HG02763 (cell line): ENCODE measurements around the gene CASKIN2.
"Not testable (repeated sequence)": the region's sequence is repeated elsewhere in the genome, so short reads cannot be mapped to it uniquely, and the experiment has no call there.

ENCODE experiments used
- ATAC-seq: cut with Tn5 transposase; IDR thresholded peaks from one replicate; pipeline ENCODE4 v1.9.1; 2021; ENCODE audit warnings: mild to moderate bottlenecking, moderate library complexity; ENCODE audit not compliant: unreplicated experiment

The CASKIN2 gene

DNA sequence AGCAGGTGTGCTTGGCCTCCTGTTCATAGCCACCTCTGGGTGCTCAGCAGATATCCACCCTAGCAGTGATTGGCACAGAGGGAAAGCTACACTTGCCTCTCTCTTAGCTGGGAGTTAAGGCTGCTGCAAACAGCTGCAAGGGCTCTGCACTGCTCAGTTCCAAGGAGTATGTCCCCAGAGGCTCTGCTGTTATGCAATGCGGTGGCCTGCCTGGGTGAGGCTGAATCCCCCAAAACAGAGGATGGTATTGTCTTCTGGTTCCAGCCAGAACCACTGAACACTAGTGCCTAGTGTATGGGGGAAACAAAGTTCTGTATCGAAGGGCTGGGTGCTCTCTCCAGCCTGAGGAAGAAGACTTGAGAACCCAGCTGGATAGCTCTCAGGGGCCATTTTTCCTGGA, 42.1 kb downstream of the CASKIN2 start:
- no peak for ATAC-seq

DNA sequence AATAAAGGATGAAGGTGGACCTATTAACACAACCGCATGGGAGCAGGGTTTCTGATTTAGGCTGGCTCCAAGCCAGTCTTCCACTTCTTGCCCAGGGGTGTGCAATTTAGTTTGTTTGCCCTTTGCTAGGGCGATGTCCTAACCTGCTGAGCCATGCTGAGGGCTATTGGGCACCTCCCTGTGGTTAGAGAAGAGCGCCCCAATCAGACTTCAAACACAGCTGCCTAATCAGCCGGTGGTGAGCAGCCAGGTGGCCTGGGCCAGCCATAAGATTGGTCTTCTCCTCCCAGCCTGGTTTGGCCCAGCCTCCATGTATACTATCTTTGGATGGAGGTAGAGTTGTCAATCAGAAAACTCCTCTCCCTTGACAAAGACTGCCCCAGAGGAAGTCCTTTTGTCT, 43.2 kb downstream of the CASKIN2 start:
- no peak for ATAC-seq

DNA sequence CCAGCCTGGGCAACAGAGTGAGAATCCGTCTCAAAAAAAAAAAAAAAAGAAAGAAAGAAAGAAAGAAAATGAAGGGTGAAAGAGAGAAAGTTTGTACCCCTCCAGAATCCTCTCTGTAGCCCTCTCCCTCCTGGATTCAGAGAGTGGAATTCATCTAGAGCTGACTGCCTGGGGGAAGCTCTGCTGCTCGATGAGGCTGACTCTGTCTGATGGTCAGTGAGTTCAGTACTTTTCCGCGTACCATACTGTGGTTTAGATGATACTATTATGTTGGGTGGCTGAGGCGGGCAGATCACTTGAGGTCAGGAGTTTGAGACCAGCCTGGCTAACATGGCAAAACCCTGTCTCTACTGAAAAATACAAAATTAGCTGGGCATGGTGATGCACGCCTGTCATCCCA, 44.1 kb downstream of the CASKIN2 start:
- ATAC-seq: no peak

DNA sequence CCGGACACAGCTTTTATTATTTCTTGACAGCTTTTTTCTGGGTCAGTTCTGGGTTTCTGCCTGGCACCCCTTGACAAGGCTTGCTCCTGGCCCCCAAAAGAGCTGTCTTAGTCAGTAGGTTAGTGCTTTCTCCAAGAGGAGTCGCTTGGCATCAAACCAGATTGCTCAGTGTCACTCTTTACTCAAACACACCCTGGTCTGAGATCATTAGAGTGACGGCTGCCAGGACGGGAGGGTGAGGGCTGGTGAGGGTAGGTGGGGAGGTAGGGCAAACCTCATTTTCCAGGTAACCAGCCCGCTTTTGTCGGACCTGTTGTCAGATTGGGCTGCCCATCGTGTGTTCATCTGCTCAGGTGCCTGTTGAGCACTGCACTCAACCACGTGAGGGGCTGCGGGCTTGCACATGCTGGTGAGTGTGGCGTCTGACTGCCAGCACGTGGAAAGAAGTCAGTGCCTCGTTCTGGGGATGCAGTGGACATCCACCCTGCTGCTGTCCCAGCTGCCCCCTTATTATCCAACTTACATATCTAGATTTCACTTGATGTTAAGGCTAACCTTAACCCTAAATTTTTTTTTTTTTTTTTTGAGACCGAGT, 46.5 kb downstream of the CASKIN2 start:
- ATAC-seq: no peak

DNA sequence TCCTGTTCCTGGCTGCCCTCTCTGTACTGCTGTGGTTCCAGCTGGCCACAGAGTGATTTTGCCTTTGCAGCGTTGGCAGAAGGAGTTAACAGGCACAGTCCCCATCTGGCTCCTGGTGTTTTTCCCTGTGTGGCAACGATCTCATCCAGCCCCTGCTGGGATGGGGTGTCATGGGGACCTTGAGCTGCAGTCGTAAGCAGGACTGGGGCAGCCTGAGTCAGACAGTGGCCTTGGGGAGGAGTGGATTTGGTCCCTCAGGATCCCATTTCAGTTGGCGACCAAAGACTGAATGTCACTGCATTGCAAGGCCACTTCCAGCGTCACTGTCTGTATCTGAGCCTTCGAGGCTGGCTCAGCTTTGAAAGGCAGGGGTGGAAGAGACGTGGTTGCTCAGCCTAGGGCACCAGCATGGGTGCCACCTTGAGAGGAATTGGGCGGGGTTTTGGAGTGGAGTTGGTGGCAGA, 47.0 kb downstream of the CASKIN2 start:
- no peak for ATAC-seq

DNA sequence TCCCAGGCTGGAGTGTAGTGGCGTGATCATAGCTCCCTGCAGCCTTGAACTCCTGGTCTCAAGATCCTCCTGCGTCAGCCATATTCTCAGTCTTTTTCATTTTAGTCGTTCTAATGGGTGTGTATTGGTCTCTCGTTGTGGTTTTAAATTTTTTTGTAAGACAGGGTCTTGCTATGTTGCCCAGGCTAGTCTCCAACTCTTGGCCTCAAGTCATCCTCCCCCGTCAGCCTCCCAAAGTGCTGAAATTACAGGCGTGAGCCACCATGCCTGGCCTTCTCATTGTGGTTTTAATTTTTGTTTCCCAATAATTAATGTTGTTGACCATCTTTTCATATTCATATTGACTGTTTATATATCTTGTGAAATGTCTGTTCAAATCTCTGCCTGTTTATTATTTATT, 50.3 kb downstream of the CASKIN2 start:
- ATAC-seq: no peak

DNA sequence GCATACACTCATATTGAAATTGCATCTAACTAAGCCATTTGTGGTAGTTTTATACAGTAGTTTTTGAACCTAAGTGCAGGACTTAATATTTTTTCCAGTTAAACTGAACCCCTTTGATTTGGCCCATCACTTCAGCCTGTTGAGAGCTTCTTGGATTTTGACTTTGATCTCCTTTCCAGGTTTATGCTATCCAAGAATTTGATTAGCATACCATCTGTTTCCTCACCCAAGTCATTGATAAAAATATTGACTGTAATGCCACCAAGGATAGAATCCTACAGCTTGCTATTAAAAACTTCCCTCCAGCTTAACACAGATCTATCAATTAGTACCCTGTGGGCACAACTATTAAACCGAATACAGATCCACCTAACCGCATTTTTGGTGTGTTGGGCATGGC, 51.7 kb downstream of the CASKIN2 start:
- ATAC-seq: no peak

DNA sequence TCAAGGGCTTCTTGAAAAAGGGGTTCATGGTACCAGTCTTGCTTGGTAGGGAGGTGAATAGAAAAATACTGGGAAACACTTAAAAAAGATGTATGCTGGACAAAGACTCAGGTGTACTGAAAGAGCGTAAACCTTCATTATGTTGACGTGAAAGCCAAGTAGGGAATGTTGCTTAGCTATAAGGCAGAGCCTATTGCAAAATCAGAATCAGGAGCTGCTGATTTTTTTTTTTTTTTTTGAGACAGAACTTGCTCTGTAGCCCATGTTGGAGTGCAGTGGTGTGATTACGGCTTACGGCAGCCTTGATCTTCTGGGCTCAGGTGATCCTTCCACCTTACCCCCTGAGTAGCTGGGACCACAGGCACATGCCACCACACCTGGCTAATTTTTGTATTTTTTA, 55.0 kb downstream of the CASKIN2 start:
- ATAC-seq: no peak

DNA sequence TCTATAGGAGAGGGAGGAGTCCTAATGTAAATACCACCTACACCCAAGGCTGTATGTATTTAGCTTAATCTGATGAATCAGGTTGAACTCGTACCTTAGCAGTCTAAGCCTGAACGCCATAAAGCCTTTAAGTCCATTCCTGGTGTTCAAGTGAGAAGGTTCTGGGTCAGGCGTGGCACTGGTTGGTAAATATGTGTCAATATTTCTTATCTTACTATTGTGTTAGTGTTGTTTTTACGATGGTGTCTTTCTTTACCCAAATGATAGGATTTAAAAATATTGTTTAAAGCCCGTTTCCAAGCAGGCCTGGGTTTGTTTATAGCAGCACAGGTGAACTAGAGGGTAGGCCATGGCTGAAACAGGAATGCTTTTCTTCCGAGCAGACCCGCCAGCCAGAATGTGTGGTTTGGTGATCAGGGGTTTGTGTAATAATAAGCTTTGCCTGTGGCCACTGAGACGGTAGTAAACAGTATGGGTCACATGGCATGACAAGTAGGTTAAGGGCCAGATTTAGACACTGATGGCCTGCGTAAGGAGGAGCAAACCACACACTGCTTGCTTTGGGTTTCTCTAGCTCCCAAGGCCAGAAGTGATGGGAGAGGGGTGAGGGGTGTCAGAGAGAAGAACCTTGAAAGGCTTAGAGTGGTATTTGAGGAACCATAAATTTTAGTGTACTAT, 55.6 kb downstream of the CASKIN2 start:
- no peak for ATAC-seq

DNA sequence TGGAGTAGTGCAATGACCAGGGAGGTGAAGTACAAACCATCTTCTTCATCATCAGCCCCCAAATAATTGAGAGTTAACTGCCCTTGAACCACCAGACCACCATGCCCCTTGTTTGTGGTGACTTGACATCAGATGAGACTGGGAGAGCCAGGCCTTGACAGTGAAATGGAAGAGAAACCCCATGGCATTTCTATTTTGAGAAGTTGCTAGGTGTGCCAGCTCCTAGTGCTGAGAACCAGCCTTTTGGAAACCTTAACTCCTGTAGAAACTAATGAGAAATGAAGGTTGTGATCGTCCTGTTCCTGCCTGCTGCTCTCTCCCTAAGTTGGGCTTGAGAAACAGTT, 56.1 kb downstream of the CASKIN2 start:
- ATAC-seq: no peak

DNA sequence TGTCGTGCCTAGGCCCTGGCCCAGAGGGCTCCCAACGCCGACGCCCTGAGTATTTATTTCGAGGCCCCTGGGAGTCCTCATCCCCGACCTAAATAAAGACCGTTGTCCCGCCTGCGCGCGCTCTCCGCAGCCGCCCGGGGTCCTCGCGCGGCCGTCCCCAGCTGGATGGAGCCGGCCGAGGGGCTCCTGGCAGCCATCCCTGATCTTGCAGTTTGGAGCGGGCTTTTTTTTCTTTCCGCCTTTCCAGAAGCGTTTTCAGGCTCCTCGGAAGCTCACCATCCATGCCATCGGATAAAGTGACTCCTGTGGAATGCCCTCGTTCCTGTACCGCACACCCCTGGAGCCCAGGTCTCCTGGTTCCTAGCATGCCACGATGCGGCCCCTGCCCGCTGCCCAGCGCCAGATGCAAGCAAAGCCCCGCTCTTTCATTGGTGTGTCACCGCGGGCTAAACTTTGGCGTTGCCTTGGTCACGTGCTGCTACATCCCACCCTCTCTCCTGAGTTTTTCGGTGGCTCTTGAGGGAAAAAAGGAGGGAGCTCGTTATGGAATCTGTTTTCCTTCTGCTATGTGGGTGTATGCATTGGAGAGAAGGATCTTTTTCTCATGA, 58.2 kb downstream of the CASKIN2 start:
- ATAC-seq: no peak

DNA sequence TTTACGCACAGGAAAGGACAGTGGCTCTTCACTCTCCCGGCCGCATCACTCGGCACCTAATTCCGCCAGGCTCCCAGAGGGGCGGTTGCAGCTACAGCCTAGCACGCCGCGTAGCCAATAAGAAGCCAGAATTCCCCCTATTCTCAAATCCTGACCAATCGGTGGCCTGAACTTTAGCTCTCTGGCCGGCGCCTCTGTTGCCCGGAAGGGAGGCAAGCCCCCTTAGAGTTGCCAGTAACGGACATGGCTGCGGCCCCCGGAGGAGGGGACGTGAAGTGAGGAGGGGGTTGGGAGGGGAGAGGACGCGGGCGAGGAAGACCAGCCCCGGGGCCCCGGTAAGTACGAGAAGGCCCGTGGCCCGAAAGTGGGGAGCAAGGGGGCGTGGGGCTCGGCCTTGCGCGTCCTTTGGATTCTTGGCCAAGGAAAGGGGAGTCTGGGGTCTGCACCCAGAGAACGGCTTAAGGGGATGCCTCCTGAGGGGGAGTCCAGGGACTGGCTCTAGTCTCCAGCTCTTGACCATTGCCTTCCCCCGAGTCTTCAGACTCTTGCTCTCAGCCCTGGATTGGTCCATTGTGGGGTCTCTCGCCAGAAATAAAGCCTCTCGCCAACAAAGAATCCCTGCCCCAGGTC, 58.8 kb downstream of the CASKIN2 start, which contains the start of gene TMEM94:
Gene TMEM94 (plus strand): TSS at position 219 of the 630 bp plus-strand sequence. CDS start 15,271 bp downstream, outside the sequence.
- peak; percentile 95 for ATAC-seq

DNA sequence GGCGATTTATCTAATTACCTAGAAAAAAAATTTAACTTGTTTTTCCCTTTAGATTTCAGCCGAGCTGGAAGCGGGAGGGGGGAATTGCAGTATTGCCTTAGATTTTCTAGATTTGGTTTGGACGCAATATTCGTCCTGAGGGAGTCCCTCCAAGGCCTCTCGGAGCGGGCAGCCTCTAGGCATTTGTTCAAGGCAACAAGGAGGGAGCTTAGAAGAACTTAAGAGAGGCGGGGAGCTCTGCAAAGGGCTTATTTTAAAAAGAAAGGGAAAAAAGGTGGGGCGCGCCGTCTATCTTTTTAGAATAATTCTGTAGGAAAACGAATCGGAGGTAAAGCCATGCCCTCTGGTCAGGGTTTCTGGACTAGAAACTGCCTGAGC, 59.3 kb downstream of the CASKIN2 start:
- peak; percentile 9 for ATAC-seq

DNA sequence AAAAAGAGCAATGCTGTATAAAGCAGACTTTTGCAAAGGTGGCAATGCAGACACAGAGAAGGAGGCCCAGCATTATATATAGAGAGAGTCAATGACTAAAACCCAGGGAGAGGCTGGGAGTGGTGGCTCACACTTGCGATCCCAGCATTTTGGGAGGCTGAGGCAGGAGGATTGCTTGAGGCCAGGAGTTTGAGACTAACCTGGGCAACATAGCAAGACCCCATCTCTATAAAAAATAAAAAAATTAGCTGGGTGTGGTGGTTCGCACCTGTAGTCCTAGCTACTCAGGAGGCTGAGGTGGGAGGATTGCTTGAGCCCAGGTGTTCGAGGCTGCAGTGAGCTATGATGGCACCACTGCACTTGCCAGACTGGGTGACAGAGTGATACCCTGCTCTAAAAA, 60.7 kb downstream of the CASKIN2 start:
- not testable (repeated sequence) for ATAC-seq

DNA sequence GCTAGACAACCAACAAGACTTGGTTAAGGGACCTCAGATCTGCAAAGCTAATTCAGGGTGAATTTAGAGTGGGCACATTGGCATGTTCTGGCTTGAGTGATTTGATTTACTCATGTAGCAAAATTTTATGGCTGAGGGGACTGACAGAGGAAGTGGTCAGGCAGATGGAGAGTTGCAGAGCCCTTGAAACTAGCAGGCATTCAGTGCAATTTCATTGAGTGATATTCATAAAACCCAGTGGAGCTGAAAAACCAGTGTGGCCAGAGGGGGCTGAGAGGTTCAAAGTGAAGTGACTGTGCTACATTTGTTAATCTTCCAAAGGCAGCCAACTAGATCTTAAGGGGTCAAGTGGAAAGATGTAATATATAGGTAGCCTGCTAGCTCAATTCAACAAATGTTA, 61.1 kb downstream of the CASKIN2 start:
- no peak for ATAC-seq

DNA sequence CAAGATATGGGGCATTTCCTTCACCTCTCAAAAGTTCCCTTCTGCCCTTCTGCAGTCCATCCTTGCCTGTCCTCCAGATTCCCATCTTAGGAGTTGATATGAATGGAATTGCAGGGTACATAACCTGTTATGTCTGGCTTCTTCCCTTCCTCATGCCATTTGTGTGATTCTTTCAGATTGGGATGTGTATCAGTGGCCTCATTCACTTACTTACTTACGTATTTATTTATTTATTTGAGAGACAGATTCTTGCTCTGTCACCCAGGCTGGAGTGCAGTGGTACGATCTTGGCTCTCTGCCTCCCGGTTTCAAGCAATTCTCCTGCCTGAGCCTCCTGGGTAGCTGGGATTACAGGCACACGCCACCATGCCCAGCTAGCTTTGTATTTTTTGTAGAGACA, 65.1 kb downstream of the CASKIN2 start:
- no peak for ATAC-seq
